HG03097 (cell line): ENCODE measurements around the gene GATD1.
"Not testable (repeated sequence)": the region's sequence is repeated elsewhere in the genome, so short reads cannot be mapped to it uniquely, and the experiment has no call there.

ENCODE experiments used
- ATAC-seq: cut with Tn5 transposase; IDR thresholded peaks from one replicate; pipeline ENCODE4 v1.9.1; 2021; ENCODE audit not compliant: unreplicated experiment, low FRiP score

The GATD1 gene

GRCh38 chr11:765025-765801, 12.1 kb downstream of the GATD1 start:
- no peak for ATAC-seq

- ATAC-seq = no peak
Measured at GRCh38 chr11:764322-765024, 12.8 kb downstream of the GATD1 start.

- no peak for ATAC-seq
Measured at GRCh38 chr11:763549-764321, 13.6 kb downstream of the GATD1 start.

GRCh38 chr11:763073-763463, 14.2 kb downstream of the GATD1 start:
- ATAC-seq = no peak

- ATAC-seq = no peak
Measured at GRCh38 chr11:762421-763072, 14.7 kb downstream of the GATD1 start.

- ATAC-seq = no peak
Measured at GRCh38 chr11:761526-762108, 15.7 kb downstream of the GATD1 start.

- no peak for ATAC-seq
Measured at GRCh38 chr11:760236-760635, 17.1 kb downstream of the GATD1 start.

- no peak for ATAC-seq
Measured at GRCh38 chr11:749731-750130, 27.6 kb downstream of the GATD1 start.

- no peak for ATAC-seq
Measured at GRCh38 chr11:748007-748359, 29.3 kb downstream of the GATD1 start.

GRCh38 chr11:747158-748006, 29.9 kb downstream of the GATD1 start, which contains the start of gene TALDO1:
Gene TALDO1 (plus strand): TSS chr11:747464. CDS start chr11:747482, 18 bp downstream.
- peak; percentile 69 for ATAC-seq

GRCh38 chr11:746289-747157, 30.8 kb downstream of the GATD1 start:
- no peak for ATAC-seq

GRCh38 chr11:745428-745827, 31.9 kb downstream of the GATD1 start:
- ATAC-seq = no peak

GRCh38 chr11:742571-743201, 34.6 kb downstream of the GATD1 start:
- no peak for ATAC-seq

- no peak for ATAC-seq
Measured at GRCh38 chr11:742156-742546, 35.1 kb downstream of the GATD1 start.

GRCh38 chr11:737899-738298, 39.4 kb downstream of the GATD1 start:
- not testable (repeated sequence) for ATAC-seq

GRCh38 chr11:737366-737765, 39.9 kb downstream of the GATD1 start:
- no peak for ATAC-seq

GRCh38 chr11:734541-734940, 42.7 kb downstream of the GATD1 start:
- not testable (repeated sequence) for ATAC-seq

GRCh38 chr11:733072-733471, 44.2 kb downstream of the GATD1 start:
- ATAC-seq = no peak
